GM21576 (cell line): Measurements from ENCODE around the gene PLXNC1.

Experiments
- ATAC-seq: cut with Tn5 transposase; IDR thresholded peaks from one replicate; pipeline ENCODE4 v1.9.1; 2021; ENCODE audit warnings: mild to moderate bottlenecking, moderate library complexity; ENCODE audit not compliant: unreplicated experiment

The PLXNC1 gene

DNA sequence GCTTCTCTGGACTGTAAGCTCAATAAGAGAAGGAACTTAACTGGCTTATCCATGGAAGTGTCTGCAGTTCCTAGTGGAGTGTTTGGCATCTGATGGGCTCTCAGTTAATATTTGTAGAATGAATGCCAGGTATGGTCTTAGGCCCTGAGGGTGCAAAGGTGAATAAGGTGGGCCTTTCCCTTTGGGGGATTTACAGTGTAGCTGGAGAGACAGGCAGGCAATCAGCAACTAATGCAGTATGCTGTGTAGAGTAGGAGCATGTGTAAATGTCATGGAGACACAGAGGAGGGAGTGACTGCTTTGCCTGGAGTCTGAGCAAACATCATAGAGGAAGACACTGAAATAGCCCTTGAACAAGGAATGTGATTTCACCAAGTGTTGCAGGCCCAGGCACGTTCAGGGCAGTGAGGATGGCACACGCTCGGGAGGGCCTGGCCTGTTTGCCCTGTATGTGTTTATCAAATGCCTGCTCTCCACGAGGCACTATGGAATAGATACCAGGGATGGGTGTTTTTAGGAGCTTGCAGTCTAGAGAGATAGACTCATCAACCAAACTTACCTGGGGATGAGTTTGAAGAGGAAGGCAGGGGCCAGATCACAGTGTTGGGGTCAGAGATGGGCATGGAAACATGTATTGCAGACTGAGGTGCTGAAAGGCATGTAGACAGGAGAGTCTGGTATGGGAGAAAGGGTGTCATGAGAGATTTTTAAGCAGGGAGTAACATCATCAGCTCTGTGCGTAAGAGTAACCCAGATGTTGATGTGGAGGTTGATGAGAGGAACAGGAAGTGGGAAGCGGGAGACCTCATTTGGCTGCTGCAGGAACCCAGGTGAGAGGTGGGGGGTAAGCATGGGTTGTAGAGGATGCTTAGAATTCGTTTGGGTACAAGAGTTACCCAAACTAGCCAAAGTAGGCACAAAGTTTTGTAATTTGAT lies 54.1 kb downstream of the PLXNC1 start:
- no peak for ATAC-seq

- ATAC-seq: no peak
These were observed 54.8 kb downstream of the PLXNC1 start for GRCh38 chr12:94203181-94203546.

GRCh38 chr12:94203796-94204195 lies 55.4 kb downstream of the PLXNC1 start:
- ATAC-seq: no peak

DNA sequence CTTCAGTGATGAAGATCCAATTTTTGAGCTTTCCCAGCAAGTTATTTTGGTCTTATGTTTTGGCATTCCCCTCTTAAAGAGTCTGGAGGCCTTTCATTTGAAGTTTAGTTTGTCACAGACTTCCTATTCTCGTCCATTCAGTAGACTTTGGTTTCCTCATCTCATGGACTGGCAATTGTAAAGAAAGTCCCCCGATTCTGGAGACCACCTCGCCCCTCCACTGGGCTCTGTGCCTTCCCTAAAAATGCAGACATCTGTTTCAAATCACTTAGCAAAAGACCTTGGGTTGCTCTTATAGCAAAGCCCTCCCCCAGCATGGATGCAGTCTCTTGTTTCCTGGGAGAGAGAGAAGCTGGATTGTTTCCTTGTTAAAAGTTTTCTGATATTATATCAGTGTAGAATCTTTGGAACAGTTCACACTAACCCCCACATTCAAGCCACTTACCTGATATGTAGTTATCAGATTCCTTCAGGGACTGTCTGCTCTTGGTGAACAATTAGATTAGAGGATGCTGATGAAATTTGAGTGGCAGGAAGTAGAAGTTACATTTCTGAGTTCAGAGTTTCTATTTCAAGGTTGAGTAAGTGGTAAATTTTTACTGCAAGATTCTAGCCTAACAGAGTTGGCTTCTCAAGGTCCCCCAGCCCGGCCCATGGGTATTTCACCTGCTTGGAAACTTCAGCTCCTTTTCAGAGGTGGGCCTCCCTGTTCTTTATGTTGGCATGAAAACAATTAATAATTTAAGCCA lies 56.3 kb downstream of the PLXNC1 start:
- ATAC-seq: peak; percentile 30

GRCh38 chr12:94205822-94206221 lies 57.4 kb downstream of the PLXNC1 start:
- ATAC-seq: no peak

DNA sequence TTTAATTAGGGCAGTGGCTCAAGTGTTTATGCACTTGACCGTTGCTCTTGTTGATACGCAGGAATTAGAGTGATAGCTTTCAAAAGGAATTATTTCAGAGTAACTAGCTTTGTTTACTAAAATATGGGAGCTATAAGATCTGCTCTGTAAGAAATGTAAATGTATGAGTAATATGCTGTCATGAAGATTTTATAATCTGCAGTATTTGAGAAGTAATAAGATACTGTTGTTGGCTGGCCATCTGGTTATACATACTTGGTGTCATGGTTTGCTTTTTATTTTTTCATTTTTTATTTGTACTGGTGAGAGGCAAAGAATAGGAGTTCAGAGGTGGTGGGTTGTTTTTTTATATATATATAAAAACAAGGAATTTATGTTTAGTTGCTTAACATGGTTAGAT lies 58.5 kb downstream of the PLXNC1 start:
- no peak for ATAC-seq

DNA sequence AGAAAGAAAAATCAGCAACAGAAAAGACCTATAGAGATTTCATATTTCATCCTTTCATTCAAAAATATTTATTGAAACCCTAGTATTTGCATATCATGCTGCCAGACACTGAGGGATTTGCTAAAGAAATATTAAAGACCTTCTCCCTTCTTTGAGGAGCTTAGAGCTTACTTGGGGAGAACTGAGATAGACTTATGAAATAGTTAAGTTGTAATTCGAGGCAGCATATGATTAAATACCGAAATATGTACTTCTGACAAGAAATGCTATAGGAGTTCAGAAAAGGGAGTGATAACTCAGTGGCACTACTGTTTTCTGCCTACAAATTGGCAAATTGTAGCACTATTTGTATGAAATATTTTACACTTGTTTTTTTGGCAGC lies 59.1 kb downstream of the PLXNC1 start:
- no peak for ATAC-seq

DNA sequence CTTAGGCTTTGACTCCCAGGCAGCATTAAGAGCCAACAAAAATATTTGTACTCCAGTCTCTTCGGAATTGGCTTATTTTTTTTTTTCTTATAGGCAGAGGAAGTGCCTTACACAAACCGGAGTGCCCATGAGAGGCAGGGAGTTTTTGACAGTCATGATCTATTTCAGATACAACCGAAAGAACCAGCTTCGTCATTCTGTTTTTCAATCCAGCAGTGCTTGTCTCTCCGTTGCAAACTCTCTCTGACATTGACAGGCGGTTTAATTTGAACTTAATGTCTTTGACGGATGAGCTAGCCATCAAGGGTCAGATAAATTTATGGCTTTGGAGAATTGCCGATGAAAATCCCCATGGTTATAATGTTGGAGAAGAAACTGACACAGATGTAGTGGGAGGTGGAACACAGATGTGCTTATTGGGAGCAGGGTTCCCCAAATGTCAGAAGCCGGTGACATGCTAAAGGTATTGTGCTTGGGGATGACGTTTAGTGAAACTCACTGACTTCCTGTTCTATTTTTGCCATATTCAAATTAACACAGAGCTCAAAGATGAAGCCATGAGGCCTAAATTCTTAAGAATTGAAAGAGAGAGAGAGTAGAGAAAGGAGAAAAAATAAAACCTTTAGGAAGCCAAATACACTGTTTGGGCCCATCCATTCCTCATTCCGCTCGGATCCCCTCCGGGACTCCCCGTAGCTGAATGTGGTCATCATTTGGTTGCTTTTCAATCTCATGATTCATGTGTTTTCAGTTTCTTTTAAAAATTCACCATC lies 59.7 kb downstream of the PLXNC1 start:
- peak; percentile 76 for ATAC-seq

- ATAC-seq: peak; percentile 27
These were observed 60.2 kb downstream of the PLXNC1 start for GRCh38 chr12:94208622-94208966.

DNA sequence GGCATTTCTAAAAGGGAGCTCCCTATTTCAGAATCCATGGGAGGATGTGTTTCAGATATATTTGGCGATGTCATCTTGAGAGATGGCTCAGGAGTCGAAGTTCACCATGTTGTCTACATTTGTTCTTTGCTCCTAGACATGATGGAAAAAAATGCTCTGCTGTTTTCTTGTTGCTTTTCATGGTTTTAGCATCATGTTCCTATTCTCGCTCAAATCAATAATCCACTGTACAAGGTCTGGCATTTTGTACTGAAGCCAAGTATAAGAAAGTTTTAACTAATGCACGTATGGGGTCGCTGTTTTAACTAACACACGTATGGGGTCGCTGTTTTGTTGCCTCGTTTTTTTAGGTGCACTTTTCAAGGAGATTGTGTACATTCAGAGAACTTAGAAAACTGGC lies 60.9 kb downstream of the PLXNC1 start:
- no peak for ATAC-seq

DNA sequence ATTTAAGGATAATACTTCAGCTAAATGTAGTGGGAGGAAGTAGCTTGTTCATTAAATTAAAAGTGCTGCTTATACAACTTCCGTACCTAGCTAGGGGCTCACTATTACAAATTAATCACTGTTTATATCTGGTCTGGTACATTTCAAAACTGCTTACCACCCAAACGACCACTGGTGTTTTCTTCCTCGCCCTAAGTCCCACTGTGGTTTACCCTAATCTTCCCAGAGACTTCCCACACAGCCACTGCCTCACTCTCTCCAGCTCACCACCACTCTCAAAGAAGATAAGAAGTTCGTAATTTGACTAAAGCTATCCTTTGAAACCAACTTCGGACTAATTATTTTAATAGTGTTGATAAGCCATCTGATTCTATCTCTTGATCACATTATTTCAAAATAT lies 62.6 kb downstream of the PLXNC1 start:
- ATAC-seq: no peak

- ATAC-seq: no peak
These were observed 69.9 kb downstream of the PLXNC1 start for GRCh38 chr12:94218233-94218632.

DNA sequence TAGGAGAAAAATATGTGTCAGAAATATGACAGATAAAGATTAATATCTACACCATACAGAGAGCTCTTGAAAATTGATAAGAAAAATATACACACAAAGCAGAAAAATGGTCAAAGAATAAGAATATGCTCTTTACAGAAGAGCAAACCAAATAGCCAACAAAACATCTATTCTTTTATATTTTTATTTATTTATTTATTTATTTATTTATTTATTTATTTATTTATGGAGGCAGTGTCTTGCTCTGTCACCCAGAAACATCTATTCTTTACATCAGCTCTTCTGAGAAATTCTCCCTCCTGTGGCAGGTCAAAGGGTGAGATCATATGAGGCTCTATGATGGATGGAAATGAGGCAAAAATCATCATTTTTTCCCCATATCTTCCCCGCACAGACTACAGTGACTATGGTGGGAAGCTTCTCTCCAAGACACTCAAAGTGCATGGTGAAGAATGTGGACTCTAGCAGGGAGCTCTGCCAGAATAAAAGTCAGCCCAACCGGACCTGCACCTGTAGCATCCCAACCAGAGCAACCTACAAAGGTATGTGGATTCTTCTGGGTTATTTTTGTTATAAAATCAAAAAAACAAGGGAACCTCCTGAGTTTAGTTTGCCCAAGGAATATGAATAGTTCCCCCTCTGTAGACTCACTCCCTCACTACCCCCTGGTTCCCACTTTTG lies 71.4 kb downstream of the PLXNC1 start:
- no peak for ATAC-seq

DNA sequence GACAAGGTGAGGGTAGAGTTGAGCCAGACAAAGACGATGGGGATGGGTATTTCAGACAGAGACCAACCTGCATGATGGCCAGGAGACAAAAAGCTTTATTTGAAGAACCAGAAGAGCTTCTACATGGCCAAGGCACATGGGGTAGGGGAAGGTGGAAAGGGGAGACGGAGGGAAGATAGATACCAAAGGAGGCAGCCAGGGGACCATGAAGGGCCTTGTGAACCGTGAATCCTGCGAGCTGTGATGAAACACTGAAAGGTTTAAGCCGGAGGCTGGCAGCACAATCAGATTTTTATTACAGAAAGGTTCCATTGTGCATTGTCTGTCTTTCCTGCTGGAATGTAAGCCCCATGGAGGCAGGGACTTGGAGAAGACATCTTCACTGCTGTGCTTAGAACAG lies 72.4 kb downstream of the PLXNC1 start:
- no peak for ATAC-seq

DNA sequence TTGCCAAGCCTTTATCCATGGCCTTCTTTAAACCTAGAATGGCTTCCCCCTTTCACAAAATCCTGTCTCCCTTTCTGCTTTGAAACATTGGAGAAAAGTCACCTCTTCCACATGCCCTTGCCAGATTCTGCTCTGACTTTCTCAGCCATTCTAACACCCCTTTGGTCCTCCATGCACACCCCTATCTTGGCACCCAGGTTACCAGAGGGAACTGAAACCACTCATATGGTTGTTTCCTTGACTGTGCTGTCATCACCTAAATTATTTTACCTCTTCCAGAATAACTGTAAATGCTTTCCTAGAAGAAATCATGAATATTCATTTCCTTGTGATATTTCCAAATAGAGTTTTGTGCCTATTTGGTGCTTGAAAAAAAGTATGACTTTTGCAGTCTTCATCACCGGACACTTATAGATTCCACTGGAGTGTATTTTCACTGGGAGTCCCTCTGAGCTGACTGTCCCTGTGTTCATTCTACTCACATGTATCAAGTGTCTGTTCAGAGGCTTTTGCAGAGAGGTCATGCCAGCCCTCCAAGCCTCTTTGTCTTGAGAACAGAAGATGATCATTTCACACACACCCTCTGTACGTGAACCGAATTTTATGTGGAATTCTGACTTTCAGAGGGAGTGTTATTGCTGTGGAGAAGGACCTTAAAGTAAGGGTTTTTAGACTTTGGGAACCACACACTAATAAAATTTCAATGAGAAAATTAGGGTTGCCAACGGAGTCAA lies 74.1 kb downstream of the PLXNC1 start:
- ATAC-seq: peak; percentile 58

GRCh38 chr12:94223842-94224241 lies 75.5 kb downstream of the PLXNC1 start:
- ATAC-seq: no peak

- no peak for ATAC-seq
These were observed 77.1 kb downstream of the PLXNC1 start for GRCh38 chr12:94225506-94225905.

GRCh38 chr12:94225947-94226630 lies 77.7 kb downstream of the PLXNC1 start:
- ATAC-seq: no peak

DNA sequence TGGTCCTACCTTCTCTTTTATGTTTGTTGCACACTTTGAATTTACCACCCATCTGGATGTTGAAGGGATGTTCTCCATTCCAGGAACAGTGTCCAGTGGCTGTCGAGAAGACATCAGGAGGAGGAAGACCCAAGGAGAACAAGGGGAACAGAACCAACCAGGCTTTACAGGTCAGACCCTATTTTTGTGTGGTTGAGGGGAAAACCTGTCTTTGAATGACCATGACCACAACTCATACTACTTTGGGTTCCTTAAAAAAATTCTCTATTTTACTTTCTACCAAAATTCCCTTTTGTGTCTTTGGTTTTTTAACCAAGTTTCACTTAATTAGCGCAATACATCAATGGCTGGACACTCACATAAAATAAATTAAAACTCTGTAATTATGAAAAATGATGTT lies 78.7 kb downstream of the PLXNC1 start:
- no peak for ATAC-seq

DNA sequence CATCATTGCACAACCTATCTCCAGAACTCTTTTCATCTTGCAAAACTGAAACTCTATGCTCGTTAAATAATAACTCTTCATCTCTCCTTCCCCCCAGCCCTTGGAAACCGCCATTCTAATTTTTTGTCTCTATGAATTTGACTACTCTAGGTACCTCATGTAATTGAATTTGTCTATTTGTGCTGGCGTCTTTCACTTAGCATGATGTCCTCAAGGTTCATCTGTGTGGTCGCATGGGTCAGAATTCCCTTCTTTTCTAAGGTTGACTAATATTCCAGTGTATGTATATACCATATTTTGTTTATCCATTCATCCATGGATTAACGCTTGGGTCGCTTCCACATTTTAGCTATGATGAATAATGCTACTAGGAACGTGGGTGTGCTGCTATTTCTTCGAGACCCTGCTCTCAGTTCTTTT lies 80.1 kb downstream of the PLXNC1 start:
- no peak for ATAC-seq
